GM12892 (cell line): Measurements from ENCODE around the gene HLA-DRA.

ENCODE experiments used
- POLR2A ChIP-seq: IDR thresholded peaks from 2 replicates; pipeline ENCODE4 v1.6.1; 2011; ENCODE audit warnings: low read depth, low read length, control low read depth
- POLR2AphosphoS5 ChIP-seq: IDR thresholded peaks from 2 replicates; pipeline ENCODE4 v1.6.1; 2011; ENCODE audit warnings: low read depth, low read length, control low read depth
- TAF1 ChIP-seq: IDR thresholded peaks from 2 replicates; pipeline ENCODE4 v1.6.1; 2011; ENCODE audit warnings: low read depth, mild to moderate bottlenecking, control low read depth, low read length, borderline replicate concordance

DNA sequence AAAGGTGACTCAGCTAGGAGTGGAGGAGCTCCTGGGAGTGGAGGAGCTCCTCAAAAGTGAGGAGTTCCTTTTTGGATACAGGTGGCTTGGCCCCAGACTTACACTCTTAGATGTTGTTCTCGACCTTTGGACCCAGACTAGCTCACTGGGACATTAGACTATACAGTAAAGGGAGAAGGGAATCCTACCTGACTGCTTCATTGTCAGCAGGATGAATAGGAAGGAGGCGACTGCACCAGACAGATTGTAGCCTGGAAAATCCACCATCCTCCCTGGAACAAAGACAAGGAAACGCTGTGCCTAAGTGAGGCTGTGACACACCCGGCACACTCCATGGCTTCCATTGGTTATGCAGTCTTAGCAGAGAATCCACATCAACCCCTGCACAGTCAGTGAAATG, 32.8 kb upstream of the HLA-DRA start, which contains the start of gene BTNL2:
- TF ChIP-seq POLR2A (no peak), POLR2AphosphoS5 (no peak), TAF1 (no peak)
